NCI-H187 treated with DMSO at 0.1 percent for 48 hours (cell line): ENCODE data around the gene TCF7L1.
"Not testable (repeated sequence)": the region's sequence is repeated elsewhere in the genome, so short reads cannot be mapped to it uniquely, and the experiment has no call there.

Experiments
- DNase-seq: peaks from one replicate; lab custom pipeline; 2025; lab: John Stamatoyannopoulos, UW

TCF7L1 gene, protein sequence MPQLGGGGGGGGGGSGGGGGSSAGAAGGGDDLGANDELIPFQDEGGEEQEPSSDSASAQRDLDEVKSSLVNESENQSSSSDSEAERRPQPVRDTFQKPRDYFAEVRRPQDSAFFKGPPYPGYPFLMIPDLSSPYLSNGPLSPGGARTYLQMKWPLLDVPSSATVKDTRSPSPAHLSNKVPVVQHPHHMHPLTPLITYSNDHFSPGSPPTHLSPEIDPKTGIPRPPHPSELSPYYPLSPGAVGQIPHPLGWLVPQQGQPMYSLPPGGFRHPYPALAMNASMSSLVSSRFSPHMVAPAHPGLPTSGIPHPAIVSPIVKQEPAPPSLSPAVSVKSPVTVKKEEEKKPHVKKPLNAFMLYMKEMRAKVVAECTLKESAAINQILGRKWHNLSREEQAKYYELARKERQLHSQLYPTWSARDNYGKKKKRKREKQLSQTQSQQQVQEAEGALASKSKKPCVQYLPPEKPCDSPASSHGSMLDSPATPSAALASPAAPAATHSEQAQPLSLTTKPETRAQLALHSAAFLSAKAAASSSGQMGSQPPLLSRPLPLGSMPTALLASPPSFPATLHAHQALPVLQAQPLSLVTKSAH

DNA sequence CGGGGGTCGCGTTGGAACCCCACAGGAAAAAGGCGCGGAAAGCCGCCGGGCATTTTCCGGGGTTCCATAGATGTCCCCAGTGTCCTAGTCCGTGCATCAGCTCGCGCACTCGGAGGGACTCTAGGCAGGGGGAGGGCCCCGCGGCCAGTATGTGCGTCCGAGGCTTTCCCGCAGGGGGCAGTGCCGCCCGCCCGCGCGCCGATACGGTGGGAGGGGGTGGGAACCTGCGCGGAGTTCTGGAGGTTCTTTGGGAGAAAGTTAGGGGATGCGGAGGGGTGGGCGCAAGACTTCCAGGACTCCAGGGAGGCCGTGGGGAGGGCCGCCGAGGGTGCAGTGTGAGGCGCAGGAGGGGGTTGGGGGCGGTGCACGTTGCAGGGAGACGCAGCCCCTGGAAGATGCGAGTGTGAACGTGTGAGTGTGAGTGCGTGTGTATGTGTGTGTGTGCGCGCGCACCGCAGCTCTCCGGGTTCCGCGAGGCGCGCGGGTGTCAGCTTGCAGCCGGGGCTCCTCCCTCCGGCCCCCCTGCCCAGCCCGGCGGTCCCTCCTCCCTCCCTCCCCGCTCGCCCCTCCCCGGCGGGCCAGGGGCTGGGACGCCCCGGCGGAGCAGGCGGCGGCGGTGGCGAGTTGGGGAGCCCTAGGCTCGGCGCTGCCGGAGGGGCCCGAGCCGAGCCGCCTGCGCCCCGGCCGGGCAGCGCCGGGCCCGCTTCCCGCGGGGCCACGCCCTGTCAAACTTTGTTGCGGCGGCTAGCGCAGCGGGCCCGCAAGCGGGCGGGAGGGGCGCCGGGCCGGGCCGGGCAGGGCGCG, at the start of gene TCF7L1:
Gene TCF7L1 (plus strand): TSS at position 559 of the 804 bp plus-strand sequence. CDS start 293 bp downstream, outside the sequence.
- DNase-seq, result no peak

DNA sequence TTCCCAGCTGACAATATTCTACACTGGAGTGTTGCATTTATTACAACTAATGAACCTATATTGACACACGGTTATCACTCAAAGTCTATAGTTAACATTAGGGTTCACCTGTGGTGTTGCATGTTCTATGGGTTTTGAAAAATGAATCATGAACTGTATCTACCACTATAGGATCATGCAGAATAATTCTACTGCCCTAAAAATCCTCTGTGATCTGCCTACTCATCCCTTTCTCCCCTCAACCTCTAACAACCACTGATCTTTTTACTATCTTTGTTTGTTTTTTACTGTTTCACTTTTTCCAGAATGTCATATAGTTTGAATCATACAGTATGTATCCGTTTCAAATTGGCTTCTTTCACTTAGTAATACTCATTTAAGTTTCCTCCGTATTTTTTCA, 47.6 kb upstream of the TCF7L1 start:
- no peak for DNase-seq

DNA sequence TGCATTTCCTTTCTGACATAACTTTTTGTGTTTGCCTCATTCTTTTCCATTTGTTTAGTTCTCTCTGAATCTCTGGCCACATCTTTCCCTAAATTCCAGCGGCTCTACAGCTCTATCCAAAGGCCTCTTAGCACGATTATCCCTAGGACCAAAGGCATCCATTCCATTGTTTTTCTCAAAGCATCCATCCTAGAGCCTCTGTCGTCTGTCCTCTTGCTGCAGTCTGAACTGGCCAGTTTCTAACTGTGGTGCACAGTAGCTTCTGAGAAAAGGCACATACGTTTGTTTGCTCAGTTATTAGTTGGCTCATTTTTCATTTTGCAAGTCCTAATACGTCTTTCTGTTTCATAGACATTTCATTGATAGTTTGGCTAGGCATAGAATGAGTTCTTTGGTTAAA, 45.7 kb upstream of the TCF7L1 start:
- no peak for DNase-seq

GRCh38 chr2:85088921-85089320, 44.3 kb upstream of the TCF7L1 start:
- DNase-seq, result no peak

- no peak for DNase-seq
Measured at GRCh38 chr2:85089585-85089984, 43.6 kb upstream of the TCF7L1 start.

DNA sequence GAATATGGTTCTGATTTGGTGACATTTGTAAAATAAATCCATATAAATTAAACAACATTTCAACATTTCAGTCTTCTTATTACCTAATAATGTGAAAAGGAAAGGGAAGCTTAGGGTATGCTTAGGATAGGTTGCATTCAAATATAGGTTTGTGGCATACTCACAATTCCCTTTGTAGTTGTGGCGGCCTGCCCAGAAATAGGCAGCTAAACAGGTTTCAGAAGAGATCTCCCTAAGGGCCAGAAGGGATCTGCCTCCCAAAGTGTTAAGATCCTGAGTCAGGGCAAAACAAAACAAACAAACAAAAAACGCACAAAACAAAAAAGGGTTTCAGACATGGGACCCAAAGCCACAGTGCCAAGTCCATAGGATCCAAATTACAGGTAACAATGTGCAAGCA, 41.4 kb upstream of the TCF7L1 start:
- DNase-seq, result no peak

GRCh38 chr2:85095094-85095493, 38.1 kb upstream of the TCF7L1 start:
- DNase-seq, result no peak

DNA sequence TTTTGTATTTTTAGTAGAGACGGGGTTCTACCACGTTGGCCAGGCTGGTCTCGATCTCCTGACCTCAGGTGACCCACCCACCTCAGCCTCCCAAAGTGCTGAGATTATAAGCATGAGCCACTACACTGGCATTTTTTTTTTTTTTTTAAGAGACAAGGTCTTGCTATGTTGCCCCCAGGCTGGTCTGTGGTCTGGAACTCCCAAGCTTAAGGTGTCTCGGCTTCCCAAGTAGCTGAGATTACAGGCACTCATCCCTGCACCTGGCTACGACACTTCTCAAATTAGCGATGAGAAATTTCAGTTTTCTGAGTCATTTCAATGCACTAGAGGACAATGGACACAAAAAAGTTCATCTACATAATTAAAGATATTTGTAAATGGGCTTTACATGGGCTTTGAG, 36.6 kb upstream of the TCF7L1 start:
- no peak for DNase-seq

- no peak for DNase-seq
Measured at GRCh38 chr2:85104228-85104627, 29.0 kb upstream of the TCF7L1 start.

- DNase-seq, result no peak
Measured at GRCh38 chr2:85106489-85107180, 26.6 kb upstream of the TCF7L1 start.

DNA sequence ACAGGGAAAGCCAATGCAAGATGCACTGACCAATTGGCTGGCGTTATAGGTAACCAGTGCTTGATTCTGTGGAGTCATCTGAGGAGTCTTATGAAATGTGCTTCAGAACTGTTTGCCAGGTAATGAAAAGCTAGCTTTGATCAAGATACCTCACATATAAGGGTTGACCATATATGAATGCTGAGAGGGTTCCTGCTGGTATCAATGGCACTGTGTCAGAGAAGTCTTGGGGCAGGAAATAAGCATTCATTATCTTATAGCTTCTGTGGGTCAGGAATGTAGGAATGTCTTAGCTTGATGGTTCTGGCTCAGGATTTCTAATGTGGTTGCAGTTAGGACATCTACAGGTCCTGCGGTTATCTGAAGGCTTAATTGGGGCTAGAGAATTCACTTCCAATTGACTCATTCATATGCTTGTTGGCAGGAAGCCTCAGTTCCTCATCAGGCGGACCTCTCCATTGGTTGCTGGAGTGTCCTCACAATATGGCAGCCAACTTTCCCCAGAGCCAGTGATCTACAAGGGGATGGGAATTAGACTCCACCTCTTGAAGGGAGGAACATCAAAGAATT, 22.1 kb upstream of the TCF7L1 start:
- DNase-seq, result no peak

DNA sequence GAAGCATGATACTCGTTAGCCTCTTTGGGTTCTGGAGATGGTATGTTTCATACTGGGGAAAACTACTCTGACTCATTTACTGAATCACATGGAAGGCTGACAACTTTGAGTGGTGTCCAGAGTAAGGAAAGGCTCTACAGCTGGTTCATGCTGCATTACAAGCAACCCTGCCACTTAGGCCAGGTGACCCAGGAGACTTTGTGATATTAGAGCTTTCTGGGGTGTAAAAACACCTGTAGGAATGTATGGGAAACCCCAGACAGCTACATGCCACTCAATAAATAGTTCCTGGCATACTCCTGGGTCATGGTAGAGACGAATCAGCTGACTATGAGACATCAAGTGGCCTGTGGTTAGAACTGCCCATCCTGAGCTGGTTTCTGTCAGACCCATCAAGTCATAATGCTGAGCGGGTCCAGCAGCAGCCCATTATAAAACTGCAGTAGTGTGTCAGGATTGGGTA, 21.3 kb upstream of the TCF7L1 start:
- no peak for DNase-seq

DNA sequence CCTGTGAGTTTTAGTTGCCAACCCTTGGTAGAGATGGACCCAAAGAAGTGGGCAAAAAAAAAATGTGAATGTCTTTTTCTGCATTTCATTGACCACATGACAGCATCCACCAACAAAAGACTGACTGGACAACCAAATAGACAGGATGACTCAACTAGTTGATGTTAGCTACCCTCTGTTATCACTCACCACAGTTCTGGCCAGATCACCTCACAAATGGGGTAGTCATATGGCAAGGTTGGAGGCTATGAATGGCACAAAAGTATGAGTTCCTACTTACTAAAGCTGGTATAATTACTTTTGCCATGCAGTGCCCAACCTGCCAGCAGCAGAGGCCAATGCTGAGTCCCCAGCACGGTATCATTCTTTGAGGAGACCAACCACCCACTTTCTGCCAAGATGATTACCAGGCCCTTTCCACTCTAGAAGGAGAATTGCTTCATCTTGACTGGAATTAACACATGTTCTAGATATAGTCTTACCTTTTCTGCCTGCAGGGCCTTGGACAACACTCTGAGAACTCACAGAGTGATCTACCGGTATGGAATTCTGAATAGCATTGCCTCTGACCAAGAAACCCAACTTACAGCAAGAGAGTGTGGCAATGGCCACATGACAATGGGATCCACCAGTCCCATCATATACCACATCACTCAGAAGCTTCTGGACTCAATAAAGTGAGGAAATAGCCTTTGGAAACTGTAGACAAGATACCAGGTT, 20.1 kb upstream of the TCF7L1 start:
- no peak for DNase-seq

GRCh38 chr2:85114586-85115330, 18.4 kb upstream of the TCF7L1 start:
- DNase-seq, result no peak

DNA sequence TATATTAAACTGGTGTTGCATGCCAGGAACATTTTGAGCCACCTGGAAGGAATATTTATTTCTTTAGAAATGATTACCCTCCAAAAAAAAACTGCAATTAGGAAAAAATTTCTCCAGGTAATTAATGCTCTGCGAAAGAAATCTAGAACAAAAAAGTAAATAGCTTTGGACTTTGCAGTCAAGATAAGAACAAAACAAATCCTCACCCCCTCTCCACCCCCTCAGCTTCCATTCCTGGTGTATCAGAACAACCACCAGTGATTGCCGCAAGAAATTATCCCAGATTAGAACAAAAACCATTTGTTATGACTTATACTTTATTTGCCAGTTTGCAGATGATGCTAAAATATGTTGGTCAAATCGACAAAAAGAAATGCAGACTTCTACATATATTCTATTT, 17.0 kb upstream of the TCF7L1 start:
- DNase-seq, result no peak

DNA sequence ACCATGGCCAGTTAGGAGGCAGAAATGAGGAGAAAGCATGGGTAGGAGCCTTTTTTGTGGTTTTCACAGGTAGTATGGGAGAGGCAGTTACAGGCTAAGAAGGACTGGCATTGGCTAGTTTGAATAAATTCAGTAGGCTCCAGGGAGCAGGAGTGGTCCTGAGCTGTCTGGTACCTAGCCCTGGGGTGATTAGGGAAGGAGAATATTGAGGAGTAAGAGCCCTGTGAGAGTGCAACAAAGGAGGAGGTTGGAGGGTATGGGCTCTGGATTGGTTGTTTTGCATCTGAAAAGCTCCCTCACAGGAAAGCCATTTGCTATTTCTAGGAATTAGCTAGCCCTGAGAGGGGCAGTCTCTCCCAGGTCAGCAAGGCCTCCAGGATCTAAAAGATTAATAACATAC, 13.3 kb upstream of the TCF7L1 start:
- no peak for DNase-seq

DNA sequence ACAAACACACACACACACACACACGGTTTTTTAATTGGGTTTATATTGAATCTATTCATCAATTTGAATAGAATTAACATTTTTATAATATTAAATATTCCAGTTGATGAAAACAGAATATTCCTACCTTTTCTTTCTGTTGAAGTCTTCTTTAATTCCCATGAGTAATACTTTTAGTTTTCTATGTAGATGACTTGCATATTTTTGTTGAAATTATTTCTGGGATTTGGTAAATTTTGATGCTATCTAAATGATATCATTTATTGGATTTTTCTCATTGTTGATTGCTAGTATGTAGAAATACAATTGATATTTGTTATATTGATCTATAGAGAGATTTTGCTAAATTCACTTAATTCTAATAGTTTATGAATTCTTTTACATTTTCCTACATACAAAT, 12.8 kb upstream of the TCF7L1 start:
- DNase-seq, result no peak

- DNase-seq, result not testable (repeated sequence)
Measured at GRCh38 chr2:85126462-85126861, 6.7 kb upstream of the TCF7L1 start.

DNA sequence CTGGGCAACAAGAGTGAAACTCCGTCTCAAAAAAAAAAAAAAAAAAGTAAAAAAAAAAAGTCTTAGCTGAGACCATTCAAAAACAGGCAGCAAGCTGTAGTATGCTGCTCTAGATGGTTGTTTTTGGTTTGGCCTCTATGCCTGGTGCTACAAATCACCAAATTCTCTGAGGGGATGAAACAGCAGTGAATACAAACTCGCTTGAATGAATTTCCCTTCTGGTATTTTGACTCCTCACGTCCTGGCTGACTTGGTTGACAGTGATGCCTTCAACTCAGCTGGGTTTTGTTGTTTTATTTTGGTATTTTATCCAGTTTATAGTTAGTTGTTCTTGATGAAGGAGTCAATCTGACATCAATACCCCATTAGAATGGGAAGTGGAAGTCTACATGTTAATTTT, 3.3 kb upstream of the TCF7L1 start:
- no peak for DNase-seq

- DNase-seq, result no peak
Measured at GRCh38 chr2:85130407-85130806, 2.8 kb upstream of the TCF7L1 start.
